Lower leg skin (tissue), 3 donors: Measurements from ENCODE around the gene ABHD8.

Source experiments
- POLR2A ChIP-seq, 2 donors: fragments of 450-650 bp; IDR thresholded peaks; one replicate each; pipeline ENCODE4 v1.6.1; 2016 to 2017; ENCODE audit warnings: antibody characterized with exemption in 2 of 2, mild to moderate bottlenecking in 1 of 2, moderate library complexity in 1 of 2
- TF ChIP-seq, protein P1 (sequence below), 3 donors: fragments of 450-650 bp; IDR thresholded peaks; one replicate each; pipeline ENCODE4 v1.5.1; 2016; ENCODE audit warnings: antibody characterized with exemption in 3 of 3, mild to moderate bottlenecking in 3 of 3, moderate library complexity in 2 of 3

DNA sequence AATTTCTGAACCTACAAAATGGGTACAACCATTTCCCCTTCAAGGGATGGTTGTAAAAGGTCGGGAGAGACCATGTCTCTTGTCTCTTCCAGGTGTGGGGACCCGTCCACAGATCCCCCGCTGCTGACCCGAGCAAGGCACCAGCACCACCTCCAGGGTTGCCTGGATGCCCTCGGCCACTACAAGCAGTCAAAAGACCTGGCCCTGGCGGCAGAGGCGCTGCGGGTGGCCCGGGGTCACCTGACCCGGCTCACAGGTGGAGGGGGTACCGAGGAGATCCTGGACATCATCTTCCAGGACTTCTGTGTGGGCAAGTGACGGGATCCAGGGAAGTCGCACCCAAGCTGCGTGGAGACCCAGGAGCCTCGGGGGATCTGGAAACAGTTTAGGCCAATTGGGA, 38.2 kb upstream of the ABHD8 start:
- TF ChIP-seq POLR2A (IDR thresholded peaks at IDR 0.05), result no peak
- TF ChIP-seq, protein P1, sequence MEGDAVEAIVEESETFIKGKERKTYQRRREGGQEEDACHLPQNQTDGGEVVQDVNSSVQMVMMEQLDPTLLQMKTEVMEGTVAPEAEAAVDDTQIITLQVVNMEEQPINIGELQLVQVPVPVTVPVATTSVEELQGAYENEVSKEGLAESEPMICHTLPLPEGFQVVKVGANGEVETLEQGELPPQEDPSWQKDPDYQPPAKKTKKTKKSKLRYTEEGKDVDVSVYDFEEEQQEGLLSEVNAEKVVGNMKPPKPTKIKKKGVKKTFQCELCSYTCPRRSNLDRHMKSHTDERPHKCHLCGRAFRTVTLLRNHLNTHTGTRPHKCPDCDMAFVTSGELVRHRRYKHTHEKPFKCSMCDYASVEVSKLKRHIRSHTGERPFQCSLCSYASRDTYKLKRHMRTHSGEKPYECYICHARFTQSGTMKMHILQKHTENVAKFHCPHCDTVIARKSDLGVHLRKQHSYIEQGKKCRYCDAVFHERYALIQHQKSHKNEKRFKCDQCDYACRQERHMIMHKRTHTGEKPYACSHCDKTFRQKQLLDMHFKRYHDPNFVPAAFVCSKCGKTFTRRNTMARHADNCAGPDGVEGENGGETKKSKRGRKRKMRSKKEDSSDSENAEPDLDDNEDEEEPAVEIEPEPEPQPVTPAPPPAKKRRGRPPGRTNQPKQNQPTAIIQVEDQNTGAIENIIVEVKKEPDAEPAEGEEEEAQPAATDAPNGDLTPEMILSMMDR (IDR thresholded peaks at IDR 0.05), result no peak
